Neutrophil (primary cell): ENCODE measurements around the gene NUPR1.

Experiments
- H3K27ac ChIP-seq: fragments of 200-600 bp; sonication (generic); 2 replicates; pipeline ENCODE4 v1.5.1; 2016; ENCODE audit warnings: mild to moderate bottlenecking, moderate library complexity
- H3K27me3 ChIP-seq: fragments of 200-600 bp; sonication (generic); 2 replicates; pipeline ENCODE4 v1.6.0; 2016; ENCODE audit warnings: mild to moderate bottlenecking
- H3K36me3 ChIP-seq: fragments of 200-600 bp; sonication (generic); 2 replicates; pipeline ENCODE4 v1.5.1; 2017
- H3K4me1 ChIP-seq, 2 experiments: fragments of 200-600 bp in 1 of 2; sonication (generic) in 1 of 2; 1 replicate in 1 of 2; 2 replicates in 1 of 2; pipeline versions ENCODE4 v1.5.1 to v1.6.1; 2013 to 2016; ENCODE audit warnings: low read depth in 1 of 2, low read length in 1 of 2, mild to moderate bottlenecking in 1 of 2, moderate library complexity in 1 of 2; ENCODE audit not compliant: control insufficient read depth in 1 of 2, insufficient read depth in 1 of 2
- H3K4me3 ChIP-seq, 2 experiments: fragments of 200-600 bp in 1 of 2; sonication (generic) in 1 of 2; 1 replicate in 1 of 2; 2 replicates in 1 of 2; pipeline ENCODE4 v1.5.1; 2013 to 2016; ENCODE audit warnings: low read depth in 1 of 2, low read length in 1 of 2, mild to moderate bottlenecking in 1 of 2, moderate library complexity in 1 of 2
- H3K9me3 ChIP-seq: fragments of 200-600 bp; sonication (generic); 2 replicates; pipeline ENCODE4 v1.5.1; 2016
- TF ChIP-seq, protein P1 (sequence below): fragments of 200-600 bp; sonication (generic); IDR thresholded peaks from 2 replicates; pipeline ENCODE4 v1.5.1; 2016; ENCODE audit warnings: antibody characterized with exemption

Gene NUPR1

DNA sequence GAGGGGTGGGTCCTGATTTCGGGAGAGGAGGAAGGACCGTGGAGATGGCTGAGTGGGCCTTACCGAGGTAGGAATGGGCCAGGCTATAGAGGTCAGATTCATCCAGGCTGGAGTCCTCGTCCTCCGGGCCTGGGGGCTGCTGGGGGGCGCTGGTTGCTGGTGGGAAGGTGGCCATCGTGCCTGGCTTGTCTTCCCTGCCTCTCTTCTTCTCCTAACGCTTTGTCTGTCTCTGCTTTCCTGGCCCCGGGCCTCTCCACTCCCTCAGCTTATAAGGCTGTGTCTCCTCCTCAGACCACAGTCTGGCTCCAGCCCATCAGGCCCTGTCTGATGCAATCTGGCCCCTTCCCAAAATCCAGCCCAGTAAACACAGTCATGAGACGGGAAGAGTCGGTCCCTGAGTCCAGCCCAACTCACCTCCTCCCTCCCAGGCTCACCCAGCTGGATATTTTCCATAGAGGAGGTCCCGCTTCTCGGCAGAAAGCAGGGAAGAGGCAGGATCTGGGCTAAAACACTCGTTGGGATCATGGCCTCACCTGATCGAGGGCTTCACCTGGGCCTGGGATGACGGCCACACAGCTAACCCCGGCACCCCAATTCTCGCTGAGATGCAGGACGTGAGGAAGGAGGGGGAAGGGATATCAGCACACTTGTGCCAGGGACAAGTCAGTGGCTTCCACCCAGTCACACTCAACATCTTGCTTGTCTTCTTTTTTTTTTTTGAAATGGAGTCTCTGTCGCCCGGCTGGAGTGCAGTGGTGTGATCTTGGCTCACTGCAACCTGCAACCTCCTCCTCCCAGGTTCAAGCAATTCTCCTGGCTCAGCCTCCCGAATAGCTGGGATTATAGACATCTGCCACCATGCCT, at the start of gene NUPR1:
NUPR1 (minus strand) TSS at position 242 of the 864 bp plus-strand sequence; CDS start at position 175, 67 bp downstream.
- TF ChIP-seq, protein P1, sequence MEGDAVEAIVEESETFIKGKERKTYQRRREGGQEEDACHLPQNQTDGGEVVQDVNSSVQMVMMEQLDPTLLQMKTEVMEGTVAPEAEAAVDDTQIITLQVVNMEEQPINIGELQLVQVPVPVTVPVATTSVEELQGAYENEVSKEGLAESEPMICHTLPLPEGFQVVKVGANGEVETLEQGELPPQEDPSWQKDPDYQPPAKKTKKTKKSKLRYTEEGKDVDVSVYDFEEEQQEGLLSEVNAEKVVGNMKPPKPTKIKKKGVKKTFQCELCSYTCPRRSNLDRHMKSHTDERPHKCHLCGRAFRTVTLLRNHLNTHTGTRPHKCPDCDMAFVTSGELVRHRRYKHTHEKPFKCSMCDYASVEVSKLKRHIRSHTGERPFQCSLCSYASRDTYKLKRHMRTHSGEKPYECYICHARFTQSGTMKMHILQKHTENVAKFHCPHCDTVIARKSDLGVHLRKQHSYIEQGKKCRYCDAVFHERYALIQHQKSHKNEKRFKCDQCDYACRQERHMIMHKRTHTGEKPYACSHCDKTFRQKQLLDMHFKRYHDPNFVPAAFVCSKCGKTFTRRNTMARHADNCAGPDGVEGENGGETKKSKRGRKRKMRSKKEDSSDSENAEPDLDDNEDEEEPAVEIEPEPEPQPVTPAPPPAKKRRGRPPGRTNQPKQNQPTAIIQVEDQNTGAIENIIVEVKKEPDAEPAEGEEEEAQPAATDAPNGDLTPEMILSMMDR: no peak
- no peaks in the 10 kb centered on the region for H3K27me3 ChIP-seq
- H3K9me3 ChIP-seq: no peaks in the 10 kb centered on the region
- H3K4me1 ChIP-seq: peaks cover 31 to 35% of the 10 kb centered on the region in 2 experiments
- no peak within 1 kb of the TSS for H3K27ac ChIP-seq
- no peaks in the 10 kb centered on the region for H3K36me3 ChIP-seq
- no peak within 1 kb of the TSS for H3K4me3 ChIP-seq

DNA sequence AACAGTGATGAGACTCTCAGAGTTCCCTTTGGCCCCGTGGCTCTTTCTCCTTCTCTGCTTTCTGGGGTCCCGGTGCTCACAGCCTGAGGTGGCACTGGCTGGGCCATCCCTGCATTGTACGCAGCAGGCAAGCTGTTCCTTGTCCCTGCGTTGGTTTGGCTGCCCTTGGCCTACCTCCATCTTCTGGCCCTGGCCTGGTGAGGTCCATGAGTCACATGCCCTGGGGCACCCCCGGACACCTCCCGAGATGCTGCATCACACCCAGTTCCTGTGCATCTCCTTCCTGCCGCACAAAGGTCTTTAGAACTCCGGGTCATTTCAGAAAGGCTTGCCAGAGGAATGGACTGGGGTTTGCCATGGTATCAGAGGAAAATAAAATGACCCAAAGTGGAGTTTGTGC, 48.6 kb upstream of the NUPR1 start:
- Histone ChIP-seq H3K36me3 (peaks cover 67% of the 10 kb centered on the region), H3K4me3 (no peak overlapping the region), H3K27me3 (no peaks in the 10 kb centered on the region), H3K4me1 (no peaks in the 10 kb centered on the region), H3K9me3 (no peaks in the 10 kb centered on the region), H3K27ac (no peak overlapping the region)
- TF ChIP-seq, protein P1: no peak

DNA sequence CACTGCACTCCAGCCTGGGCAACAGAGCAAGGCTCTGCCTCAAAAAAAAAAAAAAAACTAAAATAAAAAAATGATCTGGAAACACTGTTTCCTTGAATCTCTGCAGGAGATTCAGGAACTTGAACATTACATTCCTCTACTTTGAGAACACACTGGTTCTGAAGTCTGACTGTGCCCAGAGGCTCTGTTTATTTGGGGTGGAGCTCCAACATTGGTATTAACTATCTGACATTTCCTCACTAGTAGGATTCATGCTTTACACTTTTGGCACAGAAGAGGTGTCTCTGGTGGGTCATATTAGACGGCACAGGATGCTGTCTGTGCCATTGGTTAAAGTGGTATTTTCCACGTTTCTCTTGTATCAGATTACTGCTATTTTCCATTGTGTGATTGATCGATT, 47.7 kb upstream of the NUPR1 start:
- TF ChIP-seq, protein P1: no peak
- Histone ChIP-seq H3K36me3 (peaks cover 65% of the 10 kb centered on the region), H3K27ac (no peak overlapping the region), H3K27me3 (no peaks in the 10 kb centered on the region), H3K4me3 (no peak overlapping the region), H3K4me1 (no peaks in the 10 kb centered on the region), H3K9me3 (no peaks in the 10 kb centered on the region)

GRCh38 chr16:28585674-28586073, 46.9 kb upstream of the NUPR1 start:
- H3K27ac ChIP-seq: no peak overlapping the region
- no peak overlapping the region for H3K4me3 ChIP-seq
- H3K27me3 ChIP-seq: no peaks in the 10 kb centered on the region
- TF ChIP-seq, protein P1: no peak
- H3K36me3 ChIP-seq: peaks cover 57% of the 10 kb centered on the region
- H3K9me3 ChIP-seq: no peaks in the 10 kb centered on the region
- no peaks in the 10 kb centered on the region for H3K4me1 ChIP-seq

DNA sequence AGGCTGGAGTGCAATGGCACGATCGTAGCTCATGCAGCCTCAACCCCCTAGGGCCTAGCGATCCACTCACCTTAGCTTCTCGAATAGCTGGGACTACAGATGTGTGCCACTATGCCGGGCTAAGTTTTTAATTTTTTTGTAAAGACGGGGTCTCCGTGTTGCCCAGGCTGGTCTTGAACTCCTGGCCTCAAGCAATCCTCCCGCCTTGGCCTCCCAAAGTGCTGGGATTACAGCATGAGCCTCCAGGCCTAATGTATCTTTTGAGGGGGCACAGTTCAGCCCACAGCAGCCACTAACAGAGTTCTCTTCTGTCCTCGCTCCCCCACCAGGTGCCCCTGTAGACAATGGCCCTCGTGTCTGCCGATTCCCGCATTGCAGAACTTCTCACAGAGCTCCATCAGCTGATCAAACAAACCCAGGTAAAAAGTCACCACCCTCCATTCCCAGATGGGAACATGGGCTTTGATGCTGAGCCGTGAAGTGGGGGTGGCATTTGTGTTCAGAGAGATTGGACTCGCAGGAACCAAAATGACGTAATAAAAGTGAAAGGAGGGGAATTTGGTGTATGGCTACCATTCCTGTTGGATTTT, 42.0 kb upstream of the NUPR1 start:
- TF ChIP-seq, protein P1: no peak
- Histone ChIP-seq H3K4me3 (no peak overlapping the region), H3K27me3 (no peaks in the 10 kb centered on the region), H3K9me3 (no peaks in the 10 kb centered on the region), H3K4me1 (no peaks in the 10 kb centered on the region), H3K36me3 (peaks cover 23% of the 10 kb centered on the region), H3K27ac (no peak overlapping the region)
